ENCODE results near the gene SLC35E4.
A peak's percentile ranks its signal among the peaks of the same experiment; 100 is the strongest.

SLC35E4 gene

GRCh38 chr22:30610299-30610698 is 25.3 kb upstream of the SLC35E4 start:
- Histone ChIP-seq H3K4me1 (ENCODE audit: control extremely low read depth in 1 of 4, control insufficient read depth in 4 of 4, insufficient read depth in 4 of 4, low read length in 3 of 4) (peaks cover 7 to 53% (median 45%) of the 10 kb centered on the region in 4 experiments), H3K27ac (ENCODE audit: insufficient read depth in 1 of 2, low read depth in 1 of 2, low read length in 2 of 2, poor library complexity in 1 of 2, severe bottlenecking in 2 of 2) (no peak overlapping the region), H3K36me3 (ENCODE audit: control insufficient read depth in 4 of 4, insufficient read depth in 4 of 4, low read length in 3 of 4) (no peaks in the 10 kb centered on the region), H3K9me3 (ENCODE audit: control extremely low read depth in 1 of 5, control insufficient read depth in 4 of 5, insufficient read depth in 2 of 5, low read depth in 1 of 5, low read length in 4 of 5) (no peaks in the 10 kb centered on the region), H3K4me3 (ENCODE audit: control insufficient read depth in 1 of 7, extremely low read depth in 1 of 7, insufficient read depth in 4 of 7, low read depth in 2 of 7, low read length in 6 of 7) (no peak overlapping the region), H3K27me3 (replicated peaks in 2 of 5; ENCODE audit: control insufficient read depth in 4 of 5, insufficient read depth in 5 of 5, low read length in 4 of 5) (no peaks in the 10 kb centered on the region)
- ChIA-PET POLR2A (no interaction called here), CTCF (interaction anchor here (1.1 to 1.7 kb wide), 2 partner anchors 9 to 25 kb away, joined by 3 to 10 read pairs; no protein-coding TSS in a partner anchor)
- DNase-seq, result peak in 2 of 3 donors; percentile 21 to 32
- 79% methylated on average over 6 of the region's 7 CpGs for WGBS (ENCODE audit: insufficient coverage)

- peaks cover 2 to 44% (median 37%) of the 10 kb centered on the region in 4 experiments for H3K4me1 ChIP-seq (ENCODE audit: control extremely low read depth in 1 of 4, control insufficient read depth in 4 of 4, insufficient read depth in 4 of 4, low read length in 3 of 4)
- no peaks in the 10 kb centered on the region for H3K9me3 ChIP-seq (ENCODE audit: control extremely low read depth in 1 of 5, control insufficient read depth in 4 of 5, insufficient read depth in 2 of 5, low read depth in 1 of 5, low read length in 4 of 5)
- no peak for DNase-seq
- H3K36me3 ChIP-seq (ENCODE audit: control insufficient read depth in 4 of 4, insufficient read depth in 4 of 4, low read length in 3 of 4), result no peaks in the 10 kb centered on the region
- H3K27ac ChIP-seq (ENCODE audit: insufficient read depth in 1 of 2, low read depth in 1 of 2, low read length in 2 of 2, poor library complexity in 1 of 2, severe bottlenecking in 2 of 2), result no peak overlapping the region
- ChIA-PET POLR2A (no interaction called here), CTCF (interaction anchor here (0.7 kb wide), 1 partner anchor 18 kb away, joined by 3 read pairs; no protein-coding TSS in a partner anchor)
- no peaks in the 10 kb centered on the region for H3K27me3 ChIP-seq (replicated peaks in 2 of 5; ENCODE audit: control insufficient read depth in 4 of 5, insufficient read depth in 5 of 5, low read length in 4 of 5)
- WGBS (ENCODE audit: insufficient coverage), result 100% methylated on average over 3 of the region's 3 CpGs
- no peak overlapping the region for H3K4me3 ChIP-seq (ENCODE audit: control insufficient read depth in 1 of 7, extremely low read depth in 1 of 7, insufficient read depth in 4 of 7, low read depth in 2 of 7, low read length in 6 of 7)
Measured at GRCh38 chr22:30611197-30611596, 24.4 kb upstream of the SLC35E4 start.

- CTCF ChIA-PET, result interaction anchor here (0.6 to 1.1 kb wide), 2 partner anchors 11 to 595 kb away, joined by 3 read pairs; no protein-coding TSS in a partner anchor
- 97% methylated on average over 8 of the region's 8 CpGs for WGBS (ENCODE audit: insufficient coverage)
- H3K27ac ChIP-seq (ENCODE audit: insufficient read depth in 1 of 2, low read depth in 1 of 2, low read length in 2 of 2, poor library complexity in 1 of 2, severe bottlenecking in 2 of 2), result no peak overlapping the region
- no peak for DNase-seq
- POLR2A ChIA-PET, result no interaction called here
- H3K36me3 ChIP-seq (ENCODE audit: control insufficient read depth in 4 of 4, insufficient read depth in 4 of 4, low read length in 3 of 4), result no peaks in the 10 kb centered on the region
- no peak overlapping the region for H3K4me3 ChIP-seq (ENCODE audit: control insufficient read depth in 1 of 7, extremely low read depth in 1 of 7, insufficient read depth in 4 of 7, low read depth in 2 of 7, low read length in 6 of 7)
- H3K27me3 ChIP-seq (replicated peaks in 2 of 5; ENCODE audit: control insufficient read depth in 4 of 5, insufficient read depth in 5 of 5, low read length in 4 of 5), result no peaks in the 10 kb centered on the region
- peaks cover 2 to 29% (median 25%) of the 10 kb centered on the region in 4 experiments for H3K4me1 ChIP-seq (ENCODE audit: control extremely low read depth in 1 of 4, control insufficient read depth in 4 of 4, insufficient read depth in 4 of 4, low read length in 3 of 4)
- H3K9me3 ChIP-seq (ENCODE audit: control extremely low read depth in 1 of 5, control insufficient read depth in 4 of 5, insufficient read depth in 2 of 5, low read depth in 1 of 5, low read length in 4 of 5), result no peaks in the 10 kb centered on the region
Measured at GRCh38 chr22:30612789-30613188, 22.8 kb upstream of the SLC35E4 start.

DNA sequence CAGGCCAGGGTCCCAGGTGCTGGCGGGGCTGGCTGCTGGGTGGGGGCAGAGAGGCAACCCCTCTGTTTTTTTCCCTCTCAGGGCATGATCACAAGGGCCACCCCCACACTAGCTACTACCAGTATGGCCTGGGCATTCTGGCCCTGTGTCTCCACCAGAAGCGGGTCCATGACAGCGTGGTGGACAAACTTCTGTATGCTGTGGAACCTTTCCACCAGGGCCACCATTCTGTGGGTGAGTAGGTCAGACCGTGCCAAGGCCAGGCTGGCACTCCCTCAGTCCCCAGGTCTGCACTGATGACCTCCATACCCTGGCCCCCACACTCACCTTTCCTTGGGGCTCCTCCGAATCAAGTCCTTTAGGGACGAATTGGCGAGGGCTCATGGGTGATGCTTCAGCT is 21.3 kb upstream of the SLC35E4 start:
- H3K36me3 ChIP-seq (ENCODE audit: control insufficient read depth in 4 of 4, insufficient read depth in 4 of 4, low read length in 3 of 4), result no peaks in the 10 kb centered on the region
- no peaks in the 10 kb centered on the region for H3K9me3 ChIP-seq (ENCODE audit: control extremely low read depth in 1 of 5, control insufficient read depth in 4 of 5, insufficient read depth in 2 of 5, low read depth in 1 of 5, low read length in 4 of 5)
- DNase-seq, result no peak
- H3K27me3 ChIP-seq (replicated peaks in 2 of 5; ENCODE audit: control insufficient read depth in 4 of 5, insufficient read depth in 5 of 5, low read length in 4 of 5), result no peaks in the 10 kb centered on the region
- H3K4me1 ChIP-seq (ENCODE audit: control extremely low read depth in 1 of 4, control insufficient read depth in 4 of 4, insufficient read depth in 4 of 4, low read length in 3 of 4), result peaks cover 0 to 14% (median 10%) of the 10 kb centered on the region in 4 experiments
- POLR2A ChIA-PET, result no interaction called here
- H3K4me3 ChIP-seq (ENCODE audit: control insufficient read depth in 1 of 7, extremely low read depth in 1 of 7, insufficient read depth in 4 of 7, low read depth in 2 of 7, low read length in 6 of 7), result no peak overlapping the region
- CTCF ChIA-PET, result interaction anchor here (0.9 to 2.1 kb wide), 3 partner anchors 8 to 21 kb away, joined by 3 to 6 read pairs (median 3); partner anchors contain the start of gene SLC35E4
- H3K27ac ChIP-seq (ENCODE audit: insufficient read depth in 1 of 2, low read depth in 1 of 2, low read length in 2 of 2, poor library complexity in 1 of 2, severe bottlenecking in 2 of 2), result no peak overlapping the region
- 100% methylated on average over 2 of the region's 7 CpGs for WGBS (ENCODE audit: insufficient coverage)

DNA sequence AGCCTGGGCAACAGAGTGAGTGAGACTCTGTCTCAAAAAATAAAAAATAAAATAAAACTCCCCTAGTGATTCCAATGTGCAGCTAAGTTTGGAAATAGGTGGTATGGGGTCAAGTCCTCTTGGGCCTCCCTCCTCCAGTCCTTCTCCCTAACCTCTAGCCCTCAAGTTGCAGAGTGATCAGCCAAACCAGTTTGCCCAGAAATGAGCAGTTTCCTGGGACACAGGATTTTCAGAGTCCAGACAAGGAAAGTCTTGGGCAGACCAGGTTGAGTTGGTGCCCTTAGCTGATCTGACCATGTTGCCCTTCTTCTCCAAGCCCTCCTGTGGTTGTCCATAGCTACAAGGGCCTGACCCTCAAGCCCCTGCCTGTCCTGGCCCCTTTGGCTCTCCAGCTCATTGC is 20.7 kb upstream of the SLC35E4 start:
- ChIA-PET POLR2A (no interaction called here), CTCF (interaction anchor here (0.9 to 2.1 kb wide), 3 partner anchors 9 to 20 kb away, joined by 3 to 6 read pairs (median 3); partner anchors contain the start of gene SLC35E4)
- Histone ChIP-seq H3K9me3 (ENCODE audit: control extremely low read depth in 1 of 5, control insufficient read depth in 4 of 5, insufficient read depth in 2 of 5, low read depth in 1 of 5, low read length in 4 of 5) (no peaks in the 10 kb centered on the region), H3K4me1 (ENCODE audit: control extremely low read depth in 1 of 4, control insufficient read depth in 4 of 4, insufficient read depth in 4 of 4, low read length in 3 of 4) (peaks cover 0 to 8% (median 4%) of the 10 kb centered on the region in 4 experiments), H3K27me3 (replicated peaks in 2 of 5; ENCODE audit: control insufficient read depth in 4 of 5, insufficient read depth in 5 of 5, low read length in 4 of 5) (no peaks in the 10 kb centered on the region), H3K36me3 (ENCODE audit: control insufficient read depth in 4 of 4, insufficient read depth in 4 of 4, low read length in 3 of 4) (no peaks in the 10 kb centered on the region), H3K27ac (ENCODE audit: insufficient read depth in 1 of 2, low read depth in 1 of 2, low read length in 2 of 2, poor library complexity in 1 of 2, severe bottlenecking in 2 of 2) (no peak overlapping the region), H3K4me3 (ENCODE audit: control insufficient read depth in 1 of 7, extremely low read depth in 1 of 7, insufficient read depth in 4 of 7, low read depth in 2 of 7, low read length in 6 of 7) (no peak overlapping the region)
- DNase-seq, result no peak

DNA sequence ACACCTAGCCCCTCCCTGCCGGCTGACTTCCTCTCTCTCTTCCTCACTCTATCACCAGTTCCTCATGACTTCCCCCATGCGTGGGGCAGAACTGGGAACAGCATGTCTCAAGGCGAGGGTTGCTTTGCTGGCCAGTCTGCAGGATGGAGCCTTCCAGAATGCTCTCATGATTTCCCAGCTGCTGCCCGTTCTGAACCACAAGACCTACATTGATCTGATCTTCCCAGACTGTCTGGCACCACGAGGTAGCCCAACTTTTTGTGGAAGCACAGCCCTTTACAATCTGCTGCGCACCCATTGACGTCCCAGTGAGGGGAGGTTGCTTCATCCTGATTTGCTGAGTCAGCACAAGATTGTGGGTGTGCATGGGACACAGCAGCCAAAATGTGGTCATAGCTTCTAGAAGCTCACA is 20.0 kb upstream of the SLC35E4 start:
- H3K27ac ChIP-seq (ENCODE audit: insufficient read depth in 1 of 2, low read depth in 1 of 2, low read length in 2 of 2, poor library complexity in 1 of 2, severe bottlenecking in 2 of 2), result no peak overlapping the region
- H3K4me3 ChIP-seq (ENCODE audit: control insufficient read depth in 1 of 7, extremely low read depth in 1 of 7, insufficient read depth in 4 of 7, low read depth in 2 of 7, low read length in 6 of 7), result no peak overlapping the region
- WGBS (ENCODE audit: insufficient coverage), result 97% methylated on average over 7 of the region's 7 CpGs
- H3K4me1 ChIP-seq (ENCODE audit: control extremely low read depth in 1 of 4, control insufficient read depth in 4 of 4, insufficient read depth in 4 of 4, low read length in 3 of 4), result peaks cover 0 to 1% (median 0%) of the 10 kb centered on the region in 4 experiments
- DNase-seq, result peak in 1 of 3 donors; percentile 14
- H3K27me3 ChIP-seq (replicated peaks in 2 of 5; ENCODE audit: control insufficient read depth in 4 of 5, insufficient read depth in 5 of 5, low read length in 4 of 5), result no peaks in the 10 kb centered on the region
- ChIA-PET CTCF (interaction anchor here (1.2 to 2.1 kb wide), 2 partner anchors 10 to 11 kb away, joined by 3 to 6 read pairs; no protein-coding TSS in a partner anchor), POLR2A (no interaction called here)
- H3K9me3 ChIP-seq (ENCODE audit: control extremely low read depth in 1 of 5, control insufficient read depth in 4 of 5, insufficient read depth in 2 of 5, low read depth in 1 of 5, low read length in 4 of 5), result no peaks in the 10 kb centered on the region
- H3K36me3 ChIP-seq (ENCODE audit: control insufficient read depth in 4 of 4, insufficient read depth in 4 of 4, low read length in 3 of 4), result no peaks in the 10 kb centered on the region

DNA sequence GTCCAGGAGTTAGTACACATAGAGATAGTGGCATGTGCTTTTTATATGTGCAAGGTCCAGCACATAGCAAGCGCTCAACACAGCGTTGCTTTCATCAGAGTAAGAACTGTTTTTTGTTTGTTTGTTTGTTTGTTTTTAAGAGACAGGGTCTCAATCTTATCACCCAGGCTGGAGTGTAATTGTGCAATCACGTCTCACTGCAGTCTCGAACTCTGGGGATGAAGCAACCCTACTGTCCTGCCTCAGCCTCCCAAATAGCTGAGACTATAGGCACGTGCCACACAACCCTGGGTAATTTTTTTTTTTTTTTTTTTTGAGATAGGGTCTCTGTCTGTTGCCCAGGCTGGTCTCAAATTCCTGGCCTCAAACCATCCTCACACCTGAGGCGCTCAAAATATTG is 17.8 kb upstream of the SLC35E4 start:
- Histone ChIP-seq H3K4me1 (ENCODE audit: control extremely low read depth in 1 of 4, control insufficient read depth in 4 of 4, insufficient read depth in 4 of 4, low read length in 3 of 4) (no peaks in the 10 kb centered on the region), H3K27ac (ENCODE audit: insufficient read depth in 1 of 2, low read depth in 1 of 2, low read length in 2 of 2, poor library complexity in 1 of 2, severe bottlenecking in 2 of 2) (no peak overlapping the region), H3K9me3 (ENCODE audit: control extremely low read depth in 1 of 5, control insufficient read depth in 4 of 5, insufficient read depth in 2 of 5, low read depth in 1 of 5, low read length in 4 of 5) (no peaks in the 10 kb centered on the region), H3K27me3 (replicated peaks in 2 of 5; ENCODE audit: control insufficient read depth in 4 of 5, insufficient read depth in 5 of 5, low read length in 4 of 5) (no peaks in the 10 kb centered on the region), H3K36me3 (ENCODE audit: control insufficient read depth in 4 of 4, insufficient read depth in 4 of 4, low read length in 3 of 4) (no peaks in the 10 kb centered on the region), H3K4me3 (ENCODE audit: control insufficient read depth in 1 of 7, extremely low read depth in 1 of 7, insufficient read depth in 4 of 7, low read depth in 2 of 7, low read length in 6 of 7) (no peak overlapping the region)
- no peak for DNase-seq
- POLR2A ChIA-PET, result interaction anchor here (0.9 kb wide), 1 partner anchor 11 kb away, joined by 3 read pairs; the partner anchor contains the start of gene TCN2
- CTCF ChIA-PET, result no interaction called here
- WGBS (ENCODE audit: insufficient coverage), result 93% methylated on average over 3 of the region's 6 CpGs

Measured in common myeloid progenitor, CD34-positive (primary cell).